BE2C (cell line): ENCODE data around the gene ACADS.

Source experiments
- DNase-seq: peaks from one replicate; pipeline ENCODE4 v3.0.0-alpha.2; 2020
- H3K27me3 ChIP-seq: fragments of 250-450 bp; sonication (Bioruptor Pico); 2 replicates; pipeline ENCODE4 v1.5.1; 2020; ENCODE audit warnings: mild to moderate bottlenecking
- H3K36me3 ChIP-seq: fragments of 250-450 bp; sonication (Bioruptor Pico); 2 replicates; pipeline ENCODE4 v1.5.1; 2020; ENCODE audit warnings: mild to moderate bottlenecking
- H3K4me1 ChIP-seq: fragments of 250-450 bp; sonication (Bioruptor Pico); 2 replicates; pipeline ENCODE4 v1.5.1; 2020
- H3K4me3 ChIP-seq: 2 replicates; pipeline ENCODE4 v1.5.1; 2011; ENCODE audit warnings: low read depth, low read length
- H3K9me3 ChIP-seq: fragments of 250-450 bp; sonication (Bioruptor Pico); 2 replicates; pipeline ENCODE4 v1.5.1; 2020
- CTCF ChIP-seq: IDR thresholded peaks from 2 replicates; pipeline ENCODE4 v1.5.1; 2012; ENCODE audit warnings: mild to moderate bottlenecking, low read depth, low read length

ACADS gene

GRCh38 chr12:120759591-120760348, 34.1 kb downstream of the ACADS start:
- Histone ChIP-seq H3K4me1 (peaks cover 9% of the 10 kb centered on the region), H3K36me3 (peaks cover 12% of the 10 kb centered on the region; the same call in 1 of the 2 replicates), H3K9me3 (no peaks in the 10 kb centered on the region), H3K27me3 (no peaks in the 10 kb centered on the region), H3K4me3 (no peak overlapping the region)
- no peak for TF ChIP-seq CTCF
- no peak for DNase-seq

- peaks cover 9% of the 10 kb centered on the region for H3K4me1 ChIP-seq
- H3K36me3 ChIP-seq, result peaks cover 12% of the 10 kb centered on the region; the same call in 1 of the 2 replicates
- no peaks in the 10 kb centered on the region for H3K9me3 ChIP-seq
- no peak for TF ChIP-seq CTCF
- DNase-seq, result no peak
- H3K27me3 ChIP-seq, result no peaks in the 10 kb centered on the region
- H3K4me3 ChIP-seq, result no peak overlapping the region
These were observed 35.0 kb downstream of the ACADS start for GRCh38 chr12:120760349-120761254.

GRCh38 chr12:120761519-120761934, 35.9 kb downstream of the ACADS start:
- H3K4me1 ChIP-seq, result peaks cover 9% of the 10 kb centered on the region
- peaks cover 18% of the 10 kb centered on the region for H3K36me3 ChIP-seq
- no peak for TF ChIP-seq CTCF
- no peaks in the 10 kb centered on the region for H3K27me3 ChIP-seq
- DNase-seq, result no peak
- no peaks in the 10 kb centered on the region for H3K9me3 ChIP-seq
- H3K4me3 ChIP-seq, result no peak overlapping the region

- Histone ChIP-seq H3K4me1 (peaks cover 8% of the 10 kb centered on the region), H3K4me3 (no peak overlapping the region), H3K9me3 (no peaks in the 10 kb centered on the region), H3K36me3 (peaks cover 23% of the 10 kb centered on the region), H3K27me3 (no peaks in the 10 kb centered on the region)
- no peak for DNase-seq
- TF ChIP-seq CTCF, result no peak
These were observed 36.5 kb downstream of the ACADS start for GRCh38 chr12:120762086-120762485.

- H3K27me3 ChIP-seq, result no peaks in the 10 kb centered on the region
- peaks cover 6% of the 10 kb centered on the region; the same call in 1 of the 2 replicates for H3K4me1 ChIP-seq
- peaks cover 26% of the 10 kb centered on the region for H3K36me3 ChIP-seq
- no peaks in the 10 kb centered on the region for H3K9me3 ChIP-seq
- H3K4me3 ChIP-seq, result no peak overlapping the region
- DNase-seq, result no peak
- TF ChIP-seq CTCF, result no peak
These were observed 37.6 kb downstream of the ACADS start for GRCh38 chr12:120763250-120763649.
